ENCODE data around the gene FADS3. TPM values are rescaled to one million over a fixed set of nuclear protein-coding genes. Genes with fewer than 3 reads are reported as not detected.

Gene FADS3
- total RNA-seq, 1 donor, result 127 TPM

GRCh38 chr11:61839742-61840141 lies 51.6 kb downstream of the FADS3 start:
- no peak overlapping the region for H3K4me3 ChIP-seq (ENCODE audit: insufficient read depth, low read length)
- H3K27me3 ChIP-seq (ENCODE audit: insufficient read depth, low read length), result no peaks in the 10 kb centered on the region
- H4K20me1 ChIP-seq (ENCODE audit: insufficient read depth, low read length), result no peaks in the 10 kb centered on the region
- H3K4me2 ChIP-seq (ENCODE audit: insufficient read depth, low read length), result no peak overlapping the region
- DNase-seq (ENCODE audit: insufficient read length, low spot score, missing footprints), result no peak
- TF ChIP-seq CTCF (IDR thresholded peaks at IDR 0.05; ENCODE audit: extremely low read depth, low read depth, low read length), result no peak
- peaks cover 4% of the 10 kb centered on the region for H3K4me1 ChIP-seq (ENCODE audit: insufficient read depth, low read length)
- no peaks in the 10 kb centered on the region for H3K9me3 ChIP-seq (ENCODE audit: low read depth, low read length)
- no peak overlapping the region for H3K27ac ChIP-seq (ENCODE audit: low read depth, low read length)
- peaks cover 22% of the 10 kb centered on the region for H3K36me3 ChIP-seq (ENCODE audit: insufficient read depth, low read length)
- H3K79me2 ChIP-seq (ENCODE audit: insufficient read depth, low read length), result peaks cover 2% of the 10 kb centered on the region
- no peak overlapping the region for H2AFZ ChIP-seq (ENCODE audit: low read length)

GRCh38 chr11:61838921-61839320 lies 52.4 kb downstream of the FADS3 start:
- H4K20me1 ChIP-seq (ENCODE audit: insufficient read depth, low read length), result peaks cover 3% of the 10 kb centered on the region
- no peaks in the 10 kb centered on the region for H3K27me3 ChIP-seq (ENCODE audit: insufficient read depth, low read length)
- H3K36me3 ChIP-seq (ENCODE audit: insufficient read depth, low read length), result peaks cover 22% of the 10 kb centered on the region
- H3K27ac ChIP-seq (ENCODE audit: low read depth, low read length), result no peak overlapping the region
- no peak overlapping the region for H3K4me2 ChIP-seq (ENCODE audit: insufficient read depth, low read length)
- H3K4me1 ChIP-seq (ENCODE audit: insufficient read depth, low read length), result peaks cover 4% of the 10 kb centered on the region
- TF ChIP-seq CTCF (IDR thresholded peaks at IDR 0.05; ENCODE audit: extremely low read depth, low read depth, low read length), result no peak
- peaks cover 2% of the 10 kb centered on the region for H3K79me2 ChIP-seq (ENCODE audit: insufficient read depth, low read length)
- no peak overlapping the region for H3K4me3 ChIP-seq (ENCODE audit: insufficient read depth, low read length)
- no peak for DNase-seq (ENCODE audit: insufficient read length, low spot score, missing footprints)
- no peaks in the 10 kb centered on the region for H3K9me3 ChIP-seq (ENCODE audit: low read depth, low read length)
- H2AFZ ChIP-seq (ENCODE audit: low read length), result no peak overlapping the region

GRCh38 chr11:61838501-61838900 lies 52.8 kb downstream of the FADS3 start:
- no peak for TF ChIP-seq CTCF (IDR thresholded peaks at IDR 0.05; ENCODE audit: extremely low read depth, low read depth, low read length)
- Histone ChIP-seq H3K36me3 (ENCODE audit: insufficient read depth, low read length) (peaks cover 22% of the 10 kb centered on the region), H3K4me1 (ENCODE audit: insufficient read depth, low read length) (peaks cover 4% of the 10 kb centered on the region), H3K27me3 (ENCODE audit: insufficient read depth, low read length) (no peaks in the 10 kb centered on the region), H3K27ac (ENCODE audit: low read depth, low read length) (no peak overlapping the region), H3K4me2 (ENCODE audit: insufficient read depth, low read length) (no peak overlapping the region), H2AFZ (ENCODE audit: low read length) (no peak overlapping the region), H3K9me3 (ENCODE audit: low read depth, low read length) (no peaks in the 10 kb centered on the region), H3K4me3 (ENCODE audit: insufficient read depth, low read length) (no peak overlapping the region), H3K79me2 (ENCODE audit: insufficient read depth, low read length) (peaks cover 4% of the 10 kb centered on the region), H4K20me1 (ENCODE audit: insufficient read depth, low read length) (peaks cover 6% of the 10 kb centered on the region)
- DNase-seq (ENCODE audit: insufficient read length, low spot score, missing footprints), result no peak

- Histone ChIP-seq H4K20me1 (ENCODE audit: insufficient read depth, low read length) (peaks cover 6% of the 10 kb centered on the region), H3K9me3 (ENCODE audit: low read depth, low read length) (no peaks in the 10 kb centered on the region), H3K4me2 (ENCODE audit: insufficient read depth, low read length) (no peak overlapping the region), H3K27me3 (ENCODE audit: insufficient read depth, low read length) (no peaks in the 10 kb centered on the region), H3K4me3 (ENCODE audit: insufficient read depth, low read length) (no peak overlapping the region), H3K79me2 (ENCODE audit: insufficient read depth, low read length) (peaks cover 13% of the 10 kb centered on the region), H3K4me1 (ENCODE audit: insufficient read depth, low read length) (peaks cover 4% of the 10 kb centered on the region), H3K27ac (ENCODE audit: low read depth, low read length) (no peak overlapping the region), H2AFZ (ENCODE audit: low read length) (no peak overlapping the region), H3K36me3 (ENCODE audit: insufficient read depth, low read length) (peaks cover 22% of the 10 kb centered on the region)
- DNase-seq (ENCODE audit: insufficient read length, low spot score, missing footprints), result no peak
- no peak for TF ChIP-seq CTCF (IDR thresholded peaks at IDR 0.05; ENCODE audit: extremely low read depth, low read depth, low read length)
Observed at GRCh38 chr11:61837411-61838005, 53.8 kb downstream of the FADS3 start.

All from osteoblast (primary cell).